PFSK-1 (cell line): Measurements from ENCODE around the gene ASB4.

Source experiments
- FOXP2 ChIP-seq: optimal IDR thresholded peaks from 2 replicates; pipeline ENCODE3; 2011; ENCODE audit warnings: borderline replicate concordance, control low read depth, inconsistent platforms; ENCODE audit not compliant: insufficient read depth; ENCODE audit errors: extremely low read length, extremely low read depth
- POLR2AphosphoS5 ChIP-seq: IDR thresholded peaks from 2 replicates; pipeline ENCODE4 v1.6.1; 2012; ENCODE audit warnings: low read depth, mild to moderate bottlenecking, control low read depth, low read length, moderate library complexity
- SIN3A ChIP-seq: IDR thresholded peaks from 2 replicates; pipeline ENCODE4 v1.6.1; 2012; ENCODE audit warnings: mild to moderate bottlenecking, low read length, moderate library complexity, borderline replicate concordance; ENCODE audit not compliant: insufficient read depth
- TAF1 ChIP-seq: IDR thresholded peaks from 2 replicates; pipeline ENCODE4 v1.6.1; 2012; ENCODE audit warnings: low read length, control low read depth, borderline replicate concordance; ENCODE audit not compliant: insufficient read depth
- TF ChIP-seq, protein P1 (sequence below), 2 experiments: IDR thresholded peaks; 2 replicates each; pipeline versions ENCODE4 v1.6.1 to v1.8.0; 2011 to 2012; ENCODE audit warnings: low read depth in 2 of 2, low read length in 2 of 2, control low read depth in 1 of 2, inconsistent platforms in 1 of 2, mild to moderate bottlenecking in 1 of 2, moderate library complexity in 1 of 2; ENCODE audit not compliant: insufficient read depth in 1 of 2

DNA sequence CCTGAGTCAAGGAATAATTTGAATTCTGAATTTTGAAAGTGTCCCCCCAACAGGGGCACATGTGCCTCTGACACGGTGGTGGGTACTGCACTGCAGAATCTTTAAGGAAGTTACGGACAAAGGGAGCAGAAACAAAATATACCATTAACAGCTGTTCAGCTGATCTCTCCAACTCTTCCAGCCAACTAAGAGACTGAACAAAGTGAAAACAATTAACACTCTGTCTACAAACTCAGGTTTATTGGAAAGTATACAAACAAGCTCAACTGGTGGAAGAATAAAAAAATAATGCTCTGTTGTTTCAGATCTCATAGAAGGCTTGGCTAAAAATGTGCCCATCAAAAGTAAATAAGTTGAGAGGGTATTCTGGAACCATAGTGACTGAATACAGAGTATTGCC is 34.4 kb downstream of the ASB4 start:
- no peak for TF ChIP-seq TAF1
- no peak for TF ChIP-seq POLR2AphosphoS5
- no peak for TF ChIP-seq FOXP2
- TF ChIP-seq, protein P1, sequence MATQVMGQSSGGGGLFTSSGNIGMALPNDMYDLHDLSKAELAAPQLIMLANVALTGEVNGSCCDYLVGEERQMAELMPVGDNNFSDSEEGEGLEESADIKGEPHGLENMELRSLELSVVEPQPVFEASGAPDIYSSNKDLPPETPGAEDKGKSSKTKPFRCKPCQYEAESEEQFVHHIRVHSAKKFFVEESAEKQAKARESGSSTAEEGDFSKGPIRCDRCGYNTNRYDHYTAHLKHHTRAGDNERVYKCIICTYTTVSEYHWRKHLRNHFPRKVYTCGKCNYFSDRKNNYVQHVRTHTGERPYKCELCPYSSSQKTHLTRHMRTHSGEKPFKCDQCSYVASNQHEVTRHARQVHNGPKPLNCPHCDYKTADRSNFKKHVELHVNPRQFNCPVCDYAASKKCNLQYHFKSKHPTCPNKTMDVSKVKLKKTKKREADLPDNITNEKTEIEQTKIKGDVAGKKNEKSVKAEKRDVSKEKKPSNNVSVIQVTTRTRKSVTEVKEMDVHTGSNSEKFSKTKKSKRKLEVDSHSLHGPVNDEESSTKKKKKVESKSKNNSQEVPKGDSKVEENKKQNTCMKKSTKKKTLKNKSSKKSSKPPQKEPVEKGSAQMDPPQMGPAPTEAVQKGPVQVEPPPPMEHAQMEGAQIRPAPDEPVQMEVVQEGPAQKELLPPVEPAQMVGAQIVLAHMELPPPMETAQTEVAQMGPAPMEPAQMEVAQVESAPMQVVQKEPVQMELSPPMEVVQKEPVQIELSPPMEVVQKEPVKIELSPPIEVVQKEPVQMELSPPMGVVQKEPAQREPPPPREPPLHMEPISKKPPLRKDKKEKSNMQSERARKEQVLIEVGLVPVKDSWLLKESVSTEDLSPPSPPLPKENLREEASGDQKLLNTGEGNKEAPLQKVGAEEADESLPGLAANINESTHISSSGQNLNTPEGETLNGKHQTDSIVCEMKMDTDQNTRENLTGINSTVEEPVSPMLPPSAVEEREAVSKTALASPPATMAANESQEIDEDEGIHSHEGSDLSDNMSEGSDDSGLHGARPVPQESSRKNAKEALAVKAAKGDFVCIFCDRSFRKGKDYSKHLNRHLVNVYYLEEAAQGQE (IDR thresholded peaks at IDR 0.05; ENCODE audit: insufficient read depth in 1 of 2, low read depth in 2 of 2, low read length in 2 of 2), result no peak
- no peak for TF ChIP-seq SIN3A
